Measurements from ENCODE around the gene HYAL4.

- TF ChIP-seq EZH2phosphoT487 (IDR thresholded peaks at IDR 0.05; ENCODE audit: borderline replicate concordance, low read depth, low read length) (no peak), CTCF (conservative IDR thresholded peaks at IDR 0.05; ENCODE audit: low read length) (no peak)
These were observed 38.2 kb downstream of the HYAL4 start for GRCh38 chr7:123883154-123883553.
